ENCODE data around the gene SMC4. TPM values are rescaled to one million over a fixed set of nuclear protein-coding genes. Genes with fewer than 3 reads are reported as not detected.
A peak's percentile ranks its signal among the peaks of the same experiment; 100 is the strongest.

The SMC4 gene
- total and polyA plus RNA-seq, 2 of the 13 experiments (the other 11 are each of a cell fraction or from before 2014, with no cell fraction given) = 19.2 to 74.3 TPM

- TF ChIP-seq CSRNP1 (CRISPR knock-in tag; IDR thresholded peaks at IDR 0.05) (0 out of 2 replicates have a peak, but pooled peaks have one; percentile 37), ZNF766 (CRISPR knock-in tag; IDR thresholded peaks at IDR 0.05; ENCODE audit: borderline replicate concordance) (no peak), ARNT2 (CRISPR knock-in tag; IDR thresholded peaks at IDR 0.05; ENCODE audit: low read depth) (peak; percentile 39; the same call in 1 of the 2 replicates), CHD4 (IDR thresholded peaks at IDR 0.05; ENCODE audit: borderline replicate concordance, low read length) (0 out of 2 replicates have a peak, but pooled peaks have one; percentile 22), KMT2B (CRISPR knock-in tag; IDR thresholded peaks at IDR 0.05) (peak; percentile 38; the same call in 1 of the 2 replicates), ZBTB8A (CRISPR knock-in tag; IDR thresholded peaks at IDR 0.05; ENCODE audit: borderline replicate concordance, low read depth) (peak; percentile 49; the same call in 1 of the 2 replicates), TMF1 (CRISPR knock-in tag; IDR thresholded peaks at IDR 0.05; ENCODE audit: low read depth) (0 out of 2 replicates have a peak, but pooled peaks have one; percentile 51), SOX6 (IDR thresholded peaks at IDR 0.05) (no peak), SOX6 (CRISPR knock-in tag; IDR thresholded peaks at IDR 0.05) (peak; percentile 41), ZNF574 (CRISPR knock-in tag; IDR thresholded peaks at IDR 0.05) (0 out of 2 replicates have a peak, but pooled peaks have one; percentile 25), ZNF615 (CRISPR knock-in tag; IDR thresholded peaks at IDR 0.05; ENCODE audit: borderline replicate concordance) (0 out of 2 replicates have a peak, but pooled peaks have one; percentile 54), RNF2 (conservative IDR thresholded peaks at IDR 0.05; ENCODE audit: low read depth) (no peak), ZMYM3 (CRISPR knock-in tag; IDR thresholded peaks at IDR 0.05) (peak; percentile 53; the same call in 1 of the 2 replicates), ZNF784 (CRISPR knock-in tag; IDR thresholded peaks at IDR 0.05; ENCODE audit: borderline replicate concordance) (peak; percentile 86; the same call in 1 of the 2 replicates), ARID4A (CRISPR knock-in tag; IDR thresholded peaks at IDR 0.05; ENCODE audit: borderline replicate concordance) (peak; percentile 72; the same call in 1 of the 2 replicates), STAT5B (CRISPR knock-in tag; IDR thresholded peaks at IDR 0.05) (no peak), ZNF629 (CRISPR knock-in tag; conservative IDR thresholded peaks at IDR 0.05) (peak; percentile 96), KDM5B (CRISPR knock-in tag; IDR thresholded peaks at IDR 0.05; ENCODE audit: borderline replicate concordance) (peak; percentile 75; the same call in 1 of the 2 replicates), ARID2 (CRISPR knock-in tag; IDR thresholded peaks at IDR 0.05; ENCODE audit: borderline replicate concordance) (peak; percentile 63; the same call in 1 of the 2 replicates)
Observed at GRCh38 chr3:160448845-160449635, 49.6 kb downstream of the SMC4 start (continued).
